SJSA1 (cell line): ENCODE data around the gene CYP11A1. TPM values are rescaled to one million over a fixed set of nuclear protein-coding genes. Genes with fewer than 3 reads are reported as not detected.

ENCODE experiments used
- DNase-seq, 2 experiments: peaks; one replicate each; pipeline ENCODE4 v3.0.0-alpha.2; 2015 to 2020; ENCODE audit warnings: low spot score in 2 of 2, low read depth in 1 of 2
- H3K27ac ChIP-seq: fragments of 250-450 bp; sonication (Bioruptor Pico); 2 replicates; pipeline ENCODE4 v1.5.1; 2020; ENCODE audit warnings: mild to moderate bottlenecking, moderate library complexity
- H3K27me3 ChIP-seq: fragments of 250-450 bp; sonication (Bioruptor Pico); replicated peaks from 2 replicates; pipeline ENCODE4 v1.5.1; 2020; ENCODE audit warnings: mild to moderate bottlenecking, moderate library complexity
- H3K36me3 ChIP-seq: fragments of 250-450 bp; sonication (Bioruptor Pico); 2 replicates; pipeline ENCODE4 v1.5.1; 2020; ENCODE audit warnings: mild to moderate bottlenecking
- H3K4me1 ChIP-seq: fragments of 250-450 bp; sonication (Bioruptor Pico); replicated peaks from 2 replicates; pipeline ENCODE4 v1.6.1; 2021; ENCODE audit warnings: mild to moderate bottlenecking
- H3K4me3 ChIP-seq: fragments of 250-450 bp; sonication (Bioruptor Pico); 2 replicates; pipeline ENCODE4 v1.5.1; 2020; ENCODE audit warnings: mild to moderate bottlenecking
- H3K9me3 ChIP-seq: fragments of 250-450 bp; sonication (Bioruptor Pico); replicated peaks from 2 replicates; pipeline ENCODE4 v1.5.1; 2020; ENCODE audit warnings: mild to moderate bottlenecking
- total RNA-seq: library from RNA; depleted of rRNA; stranded (reverse); fragments of >200 nt; shearing (Covaris generic); gene quantifications from 2 replicates; pipeline ENCODE4 v1.2.3, GENCODE V29; 2014; rRNA removed

Gene CYP11A1
- 1.3 and 2.2 TPM in 2 replicates for total RNA-seq

- DNase-seq = no peak
- Histone ChIP-seq H3K27ac (no peak within 1 kb of the TSS), H3K4me3 (no peak within 1 kb of the TSS), H3K9me3 (no peaks in the 10 kb centered on the region), H3K36me3 (no peaks in the 10 kb centered on the region), H3K27me3 (peaks cover 41% of the 10 kb centered on the region), H3K4me1 (peaks cover 8% of the 10 kb centered on the region)
Measured at GRCh38 chr15:74367296-74367854, at the start of gene CYP11A1. Gene CYP11A1 (minus strand): TSS chr15:74367646. CDS start chr15:74367585, 61 bp downstream.

GRCh38 chr15:74417225-74417624, 49.8 kb upstream of the CYP11A1 start:
- H3K9me3 ChIP-seq = no peaks in the 10 kb centered on the region
- H3K27me3 ChIP-seq = no peaks in the 10 kb centered on the region
- peaks cover 50% of the 10 kb centered on the region for H3K4me1 ChIP-seq
- H3K27ac ChIP-seq = peak overlapping the region; percentile 15; the same call in 1 of the 2 replicates
- 0 out of 2 replicates have a peak, but pooled peaks cover 4% of the 10 kb centered on the region for H3K36me3 ChIP-seq
- peak; percentile 73 to 91 for DNase-seq
- no peak overlapping the region for H3K4me3 ChIP-seq

- DNase-seq = no peak
- H3K36me3 ChIP-seq = 0 out of 2 replicates have a peak, but pooled peaks cover 4% of the 10 kb centered on the region
- H3K9me3 ChIP-seq = no peaks in the 10 kb centered on the region
- peaks cover 40% of the 10 kb centered on the region for H3K4me1 ChIP-seq
- H3K27me3 ChIP-seq = no peaks in the 10 kb centered on the region
- peak overlapping the region; percentile 15; the same call in 1 of the 2 replicates for H3K27ac ChIP-seq
- H3K4me3 ChIP-seq = no peak overlapping the region
Measured at GRCh38 chr15:74415966-74416916, 48.8 kb upstream of the CYP11A1 start.

GRCh38 chr15:74414603-74415338, 47.3 kb upstream of the CYP11A1 start:
- H3K27me3 ChIP-seq = no peaks in the 10 kb centered on the region
- H3K36me3 ChIP-seq = 0 out of 2 replicates have a peak, but pooled peaks cover 4% of the 10 kb centered on the region
- H3K4me1 ChIP-seq = peaks cover 26% of the 10 kb centered on the region
- H3K9me3 ChIP-seq = no peaks in the 10 kb centered on the region
- no peak overlapping the region for H3K27ac ChIP-seq
- no peak for DNase-seq
- H3K4me3 ChIP-seq = no peak overlapping the region

GRCh38 chr15:74414081-74414580, 46.7 kb upstream of the CYP11A1 start:
- Histone ChIP-seq H3K4me3 (no peak overlapping the region), H3K4me1 (peaks cover 19% of the 10 kb centered on the region), H3K27me3 (no peaks in the 10 kb centered on the region), H3K27ac (no peak overlapping the region), H3K9me3 (no peaks in the 10 kb centered on the region), H3K36me3 (0 out of 2 replicates have a peak, but pooled peaks cover 4% of the 10 kb centered on the region)
- no peak for DNase-seq

GRCh38 chr15:74413350-74414080, 46.1 kb upstream of the CYP11A1 start:
- no peak for DNase-seq

GRCh38 chr15:74412159-74412558, 44.7 kb upstream of the CYP11A1 start:
- H3K36me3 ChIP-seq = 0 out of 2 replicates have a peak, but pooled peaks cover 4% of the 10 kb centered on the region
- no peak overlapping the region for H3K27ac ChIP-seq

More at GRCh38 chr15:74413350-74414080, 46.1 kb upstream of the CYP11A1 start:
- no peak overlapping the region for H3K4me3 ChIP-seq
- 0 out of 2 replicates have a peak, but pooled peaks cover 4% of the 10 kb centered on the region for H3K36me3 ChIP-seq
- H3K4me1 ChIP-seq = peaks cover 16% of the 10 kb centered on the region
- no peak overlapping the region for H3K27ac ChIP-seq
- no peaks in the 10 kb centered on the region for H3K27me3 ChIP-seq
- H3K9me3 ChIP-seq = no peaks in the 10 kb centered on the region

GRCh38 chr15:74411686-74412085, 44.2 kb upstream of the CYP11A1 start:
- H3K4me3 ChIP-seq = no peak overlapping the region
- H3K27ac ChIP-seq = no peak overlapping the region
- DNase-seq = no peak
- H3K9me3 ChIP-seq = no peaks in the 10 kb centered on the region
- peaks cover 20% of the 10 kb centered on the region for H3K4me1 ChIP-seq
- 0 out of 2 replicates have a peak, but pooled peaks cover under 1% of the 10 kb centered on the region for H3K36me3 ChIP-seq
- H3K27me3 ChIP-seq = no peaks in the 10 kb centered on the region

More at GRCh38 chr15:74412159-74412558, 44.7 kb upstream of the CYP11A1 start:
- peaks cover 20% of the 10 kb centered on the region for H3K4me1 ChIP-seq
- H3K4me3 ChIP-seq = no peak overlapping the region
- DNase-seq = no peak
- no peaks in the 10 kb centered on the region for H3K9me3 ChIP-seq
- H3K27me3 ChIP-seq = no peaks in the 10 kb centered on the region

- DNase-seq = no peak
- Histone ChIP-seq H3K4me1 (peaks cover 30% of the 10 kb centered on the region), H3K36me3 (no peaks in the 10 kb centered on the region)
Measured at GRCh38 chr15:74410502-74410901, 43.1 kb upstream of the CYP11A1 start.

GRCh38 chr15:74409225-74409624, 41.8 kb upstream of the CYP11A1 start:
- H3K9me3 ChIP-seq = no peaks in the 10 kb centered on the region
- H3K27ac ChIP-seq = no peak overlapping the region
- peaks cover 32% of the 10 kb centered on the region for H3K4me1 ChIP-seq
- H3K36me3 ChIP-seq = no peaks in the 10 kb centered on the region
- DNase-seq = no peak
- no peaks in the 10 kb centered on the region for H3K27me3 ChIP-seq
- no peak overlapping the region for H3K4me3 ChIP-seq

More at GRCh38 chr15:74410502-74410901, 43.1 kb upstream of the CYP11A1 start:
- no peak overlapping the region for H3K4me3 ChIP-seq
- no peaks in the 10 kb centered on the region for H3K27me3 ChIP-seq
- no peak overlapping the region for H3K27ac ChIP-seq
- no peaks in the 10 kb centered on the region for H3K9me3 ChIP-seq

GRCh38 chr15:74408815-74409214, 41.4 kb upstream of the CYP11A1 start:
- no peaks in the 10 kb centered on the region for H3K27me3 ChIP-seq
- no peaks in the 10 kb centered on the region for H3K36me3 ChIP-seq
- H3K9me3 ChIP-seq = no peaks in the 10 kb centered on the region
- no peak overlapping the region for H3K27ac ChIP-seq
- no peak overlapping the region for H3K4me3 ChIP-seq
- peaks cover 32% of the 10 kb centered on the region for H3K4me1 ChIP-seq
- DNase-seq = no peak

GRCh38 chr15:74408385-74408784, 40.9 kb upstream of the CYP11A1 start:
- DNase-seq = no peak
- H3K27me3 ChIP-seq = no peaks in the 10 kb centered on the region
- no peak overlapping the region for H3K4me3 ChIP-seq
- H3K4me1 ChIP-seq = peaks cover 32% of the 10 kb centered on the region
- no peaks in the 10 kb centered on the region for H3K36me3 ChIP-seq
- H3K9me3 ChIP-seq = no peaks in the 10 kb centered on the region
- H3K27ac ChIP-seq = no peak overlapping the region
